Activated CD4-positive, alpha-beta memory T cell treated with anti-CD3 and anti-CD28 coated beads, Interleukin-2, amount 10 ng/mL, durations not matched to agents 7 days and 5 days (primary cell): Measurements from ENCODE around the gene CFAP107. TPM values are rescaled to one million over a fixed set of nuclear protein-coding genes. Genes with fewer than 3 reads are reported as not detected.

Experiments used
- CTCF ChIA-PET: fragments of 350-600 bp; sonication (Branson Sonifier 250); formaldehyde crosslinking; loops from one replicate; lab custom pipeline; 2021; ENCODE audit warnings: antibody characterized with exemption, inconsistent platforms; lab: Charles Lee
- POLR2A ChIA-PET: fragments of 350-600 bp; sonication (Branson Sonifier 250); formaldehyde crosslinking; loops from one replicate; lab custom pipeline; 2021; ENCODE audit warnings: antibody characterized with exemption; lab: Charles Lee
- DNase-seq: peaks from one replicate; pipeline ENCODE4 v3.0.0-alpha.2; 2020
- H3K27ac Mint-ChIP-seq: one replicate; pipeline ENCODE4 v1.8.0; 2021; ENCODE audit warnings: mild to moderate bottlenecking, mixed read lengths
- H3K27me3 Mint-ChIP-seq: one replicate; pipeline ENCODE4 v1.8.0; 2021; ENCODE audit warnings: mixed read lengths
- H3K36me3 Mint-ChIP-seq: one replicate; pipeline ENCODE4 v1.8.0; 2021; ENCODE audit warnings: low read depth, mixed read lengths
- H3K4me1 Mint-ChIP-seq: one replicate; pipeline ENCODE4 v1.8.0; 2021; ENCODE audit warnings: mixed read lengths
- H3K4me3 Mint-ChIP-seq: one replicate; pipeline ENCODE4 v1.8.0; 2021; ENCODE audit warnings: mild to moderate bottlenecking, mixed read lengths
- H3K9me3 Mint-ChIP-seq: one replicate; pipeline ENCODE4 v1.8.0; 2021; ENCODE audit warnings: mixed read lengths
- total RNA-seq, 2 experiments: library from RNA; stranded (reverse); gene quantifications; one replicate each; pipeline ENCODE4 v1.2.3, GENCODE V29; 2021

CFAP107 gene
- total RNA-seq, 2 experiments from 2014 or later = not detected

GRCh38 chr1:12811409-12811784, 65.4 kb downstream of the CFAP107 start:
- CTCF ChIA-PET = no interaction called here
- POLR2A ChIA-PET = no interaction called here
- peaks cover 4% of the 10 kb centered on the region for H3K27me3 Mint-ChIP-seq
- H3K27ac Mint-ChIP-seq = no peak overlapping the region
- H3K4me3 Mint-ChIP-seq = no peak overlapping the region
- no peaks in the 10 kb centered on the region for H3K36me3 Mint-ChIP-seq
- no peaks in the 10 kb centered on the region for H3K9me3 Mint-ChIP-seq
- H3K4me1 Mint-ChIP-seq = no peaks in the 10 kb centered on the region
- DNase-seq = no peak

Other genes starting within 250 kb of the CFAP107 start
- 10 to 100 TPM; 30.1 to 32.5 TPM for gene DHRS3, start 128.0 kb upstream of the CFAP107 start, total RNA-seq
- not detected for gene AADACL4, start 102.1 kb upstream of the CFAP107 start, total RNA-seq
- gene AADACL3, start 30.1 kb upstream of the CFAP107 start, total RNA-seq = not detected
- not detected for gene PRAMEF12, start 27.5 kb downstream of the CFAP107 start, total RNA-seq
- not detected for gene PRAMEF1, start 45.2 kb downstream of the CFAP107 start, total RNA-seq
- not detected for gene PRAMEF11, start 85.2 kb downstream of the CFAP107 start, total RNA-seq
- not detected for gene HNRNPCL1, start 102.5 kb downstream of the CFAP107 start, total RNA-seq
- not detected for gene PRAMEF2, start 110.9 kb downstream of the CFAP107 start, total RNA-seq
- not detected for gene PRAMEF4, start 140.0 kb downstream of the CFAP107 start, total RNA-seq
- not detected for gene PRAMEF10, start 152.1 kb downstream of the CFAP107 start, total RNA-seq
- gene PRAMEF7, start 170.4 kb downstream of the CFAP107 start, total RNA-seq = not detected
- not detected for gene PRAMEF6, start 201.4 kb downstream of the CFAP107 start, total RNA-seq